H1 (cell line): Measurements from ENCODE around the gene NOC2L. TPM values are rescaled to one million over a fixed set of nuclear protein-coding genes. Genes with fewer than 3 reads are reported as not detected.

Experiments used
- CTCF ChIA-PET: fragments of 300-600 bp; sonication (Branson Sonifier 250); formaldehyde crosslinking; loops from one replicate; lab custom pipeline; 2021; ENCODE audit not compliant: partially characterized antibody; lab: Charles Lee
- POLR2A ChIA-PET: fragments of 300-600 bp; sonication (Branson Sonifier 250); formaldehyde crosslinking; loops from one replicate; lab custom pipeline; 2021; ENCODE audit warnings: inconsistent platforms; ENCODE audit not compliant: partially characterized antibody; lab: Charles Lee
- DNase-seq, 2 experiments: peaks; one replicate each; pipeline versions ENCODE4 v3.0.0 to v3.0.0-alpha.2; 2010 to 2022; ENCODE audit warnings: low spot score in 2 of 2, low read depth in 1 of 2, mixed read lengths in 1 of 2
- FAIRE-seq: peaks from 2 replicates; lab custom pipeline; 2011; peaks lifted over from hg19 to GRCh38; lab: Jason Lieb, UNC
- H2AFZ ChIP-seq: 2 replicates; pipeline ENCODE4 v1.8.1; 2012; ENCODE audit warnings: low read length, inconsistent platforms
- H2AK5ac ChIP-seq: 2 replicates; pipeline ENCODE4 v1.6.1; 2013; ENCODE audit warnings: low read depth, low read length
- H2BK120ac ChIP-seq: replicated peaks from 2 replicates; pipeline ENCODE3; 2013; ENCODE audit warnings: low read depth, low read length, inconsistent platforms
- H2BK12ac ChIP-seq: 2 replicates; pipeline ENCODE4 v1.6.1; 2013; ENCODE audit warnings: low read depth, low read length
- H2BK15ac ChIP-seq: 2 replicates; pipeline ENCODE4 v1.6.1; 2013; ENCODE audit warnings: low read length
- H2BK20ac ChIP-seq: 2 replicates; pipeline ENCODE4 v1.6.1; 2013; ENCODE audit warnings: low read length
- H2BK5ac ChIP-seq: 2 replicates; pipeline ENCODE4 v1.6.1; 2013; ENCODE audit warnings: low read depth, low read length
- H3K14ac ChIP-seq: 2 replicates; pipeline ENCODE4 v1.6.1; 2013; ENCODE audit warnings: inconsistent platforms; ENCODE audit not compliant: insufficient read length
- H3K18ac ChIP-seq: 2 replicates; pipeline ENCODE4 v1.6.1; 2013; ENCODE audit warnings: low read length; ENCODE audit errors: extremely low read depth
- H3K23ac ChIP-seq: 2 replicates; pipeline ENCODE4 v1.6.1; 2013; ENCODE audit warnings: inconsistent platforms; ENCODE audit not compliant: insufficient read length
- H3K23me2 ChIP-seq: 2 replicates; pipeline ENCODE4 v1.6.1; 2013; ENCODE audit warnings: low read depth, low read length
- H3K27ac ChIP-seq: 2 replicates; pipeline ENCODE4 v1.6.1; 2011; ENCODE audit warnings: low read depth, low read length, inconsistent platforms
- H3K27me3 ChIP-seq, 4 experiments: replicated peaks in 1 of 4; 1 replicate in 1 of 4; 2 replicates in 3 of 4; pipeline versions ENCODE4 v1.6.1 to v1.8.1; 2011 to 2013; ENCODE audit warnings: low read length in 3 of 4, mild to moderate bottlenecking in 3 of 4, inconsistent platforms in 2 of 4, mixed read lengths in 2 of 4, moderate library complexity in 1 of 4; ENCODE audit not compliant: control insufficient read depth in 3 of 4, insufficient read depth in 3 of 4; ENCODE audit errors: extremely low read depth in 1 of 4
- H3K36me3 ChIP-seq, 4 experiments: 2 replicates each; pipeline versions ENCODE4 v1.6.1 to v1.8.1; 2011 to 2013; ENCODE audit warnings: mild to moderate bottlenecking in 4 of 4, low read length in 3 of 4, moderate library complexity in 2 of 4, control low read depth in 1 of 4, inconsistent platforms in 1 of 4; ENCODE audit not compliant: insufficient read depth in 4 of 4, control insufficient read depth in 2 of 4
- H3K4ac ChIP-seq: replicated peaks from 2 replicates; pipeline ENCODE3; 2013; ENCODE audit warnings: low read length, low read depth, mixed read lengths, inconsistent platforms; ENCODE audit not compliant: insufficient read length
- H3K4me1 ChIP-seq, 4 experiments: replicated peaks in 1 of 4; 1 replicate in 1 of 4; 2 replicates in 3 of 4; pipeline versions ENCODE4 v1.6.1 to v1.8.1; 2011 to 2013; ENCODE audit warnings: low read length in 3 of 4, inconsistent platforms in 2 of 4, mixed read lengths in 1 of 4; ENCODE audit not compliant: insufficient read depth in 4 of 4, control insufficient read depth in 3 of 4
- H3K4me2 ChIP-seq, 2 experiments: 2 replicates each; pipeline versions ENCODE4 v1.6.1 to v1.8.1; 2011 to 2013; ENCODE audit warnings: low read depth in 2 of 2, low read length in 2 of 2, control low read depth in 1 of 2, inconsistent platforms in 1 of 2, mild to moderate bottlenecking in 1 of 2; ENCODE audit not compliant: insufficient read depth in 1 of 2
- H3K4me3 ChIP-seq, 4 experiments: fragments of 200-600, 300-600 bp in 1 of 4; sonication (generic), shearing (Covaris generic), sonication (Bioruptor Twin) in 1 of 4; 2 replicates each; pipeline versions ENCODE4 v1.5.1 to v1.8.1; 2011 to 2016; ENCODE audit warnings: low read length in 4 of 4, low read depth in 3 of 4, control low read depth in 2 of 4, inconsistent platforms in 2 of 4, mild to moderate bottlenecking in 2 of 4, mixed read lengths in 1 of 4, moderate library complexity in 1 of 4; ENCODE audit not compliant: insufficient read depth in 2 of 4; ENCODE audit errors: extremely low read depth in 1 of 4
- H3K56ac ChIP-seq: replicated peaks from 2 replicates; pipeline ENCODE3; 2013; ENCODE audit warnings: low read depth, mild to moderate bottlenecking, mixed read lengths, low read length, inconsistent platforms; ENCODE audit not compliant: insufficient read length
- H3K79me1 ChIP-seq: 2 replicates; pipeline ENCODE4 v1.6.1; 2013; ENCODE audit warnings: low read depth, low read length, control low read depth
- H3K79me2 ChIP-seq, 2 experiments: 2 replicates each; pipeline versions ENCODE4 v1.6.1 to v1.8.1; 2012 to 2013; ENCODE audit warnings: low read length in 2 of 2, mild to moderate bottlenecking in 2 of 2, inconsistent platforms in 1 of 2; ENCODE audit not compliant: insufficient read depth in 2 of 2, control insufficient read depth in 1 of 2
- H3K9ac ChIP-seq, 4 experiments: replicated peaks in 1 of 4; 1 replicate in 1 of 4; 2 replicates in 3 of 4; pipeline versions ENCODE4 v1.6.1 to v1.8.1; 2011 to 2013; ENCODE audit warnings: low read depth in 3 of 4, low read length in 3 of 4, control low read depth in 2 of 4, mild to moderate bottlenecking in 2 of 4, moderate library complexity in 2 of 4, inconsistent platforms in 1 of 4; ENCODE audit errors: extremely low read depth in 1 of 4
- H3K9me3 ChIP-seq, 2 experiments: 2 replicates each; pipeline versions ENCODE4 v1.6.1 to v1.8.1; 2012 to 2013; ENCODE audit warnings: mild to moderate bottlenecking in 2 of 2, moderate library complexity in 2 of 2, control low read depth in 1 of 2, inconsistent platforms in 1 of 2, low read depth in 1 of 2, low read length in 1 of 2, mixed read lengths in 1 of 2; ENCODE audit not compliant: insufficient read depth in 2 of 2
- H4K20me1 ChIP-seq, 2 experiments: replicated peaks in 1 of 2; 2 replicates each; pipeline versions ENCODE3 to v1.8.1; 2011 to 2013; ENCODE audit warnings: inconsistent platforms in 2 of 2, low read length in 2 of 2, mild to moderate bottlenecking in 1 of 2; ENCODE audit not compliant: insufficient read depth in 2 of 2, control insufficient read depth in 1 of 2
- H4K5ac ChIP-seq: 2 replicates; pipeline ENCODE4 v1.6.1; 2013; ENCODE audit warnings: low read length, low read depth, mixed read lengths, inconsistent platforms; ENCODE audit not compliant: insufficient read length
- H4K8ac ChIP-seq: 2 replicates; pipeline ENCODE4 v1.8.0; 2013; ENCODE audit warnings: mild to moderate bottlenecking, moderate library complexity, low read length, inconsistent platforms; ENCODE audit not compliant: insufficient read depth; ENCODE audit errors: extremely low read depth
- H4K91ac ChIP-seq: replicated peaks from 2 replicates; pipeline ENCODE3; 2013; ENCODE audit warnings: low read length, mixed read lengths, inconsistent platforms; ENCODE audit not compliant: insufficient read length
- HDAC2 ChIP-seq, 2 experiments: fragments of 300-600 bp in 1 of 2; sonication (generic) in 1 of 2; IDR thresholded peaks; 2 replicates each; pipeline ENCODE4 v1.6.1; 2011 to 2012; ENCODE audit warnings: low read depth in 2 of 2, low read length in 2 of 2, mild to moderate bottlenecking in 2 of 2, moderate library complexity in 2 of 2, borderline replicate concordance in 1 of 2, inconsistent platforms in 1 of 2
- POLR2AphosphoS5 ChIP-seq: IDR thresholded peaks from 2 replicates; pipeline ENCODE4 v1.6.1; 2011; ENCODE audit warnings: low read depth, low read length
- RXRA ChIP-seq: IDR thresholded peaks from 2 replicates; pipeline ENCODE4 v1.6.1; 2011; ENCODE audit warnings: low read depth, mild to moderate bottlenecking, low read length, moderate library complexity; ENCODE audit not compliant: insufficient read depth
- WGBS, 2 experiments: shearing (Covaris generic) in 1 of 2; methylation state at CpG; one replicate each; pipeline versions ENCODE4 v1.1.6 to v1.1.7; 2013 to 2015; ENCODE audit warnings: low lambda C conversion rate in 2 of 2, mixed read lengths in 2 of 2, inconsistent platforms in 1 of 2, low coverage in 1 of 2, missing lambda C conversion rate in 1 of 2; ENCODE audit not compliant: insufficient replicate concordance in 2 of 2, insufficient coverage in 1 of 2, insufficient read length in 1 of 2; ENCODE audit errors: extremely low coverage in 1 of 2, missing lambda C conversion rate in 1 of 2; 5-methylcytosine and 5-hydroxymethylcytosine counted together
- polyA plus RNA-seq, 7 experiments: library from polyadenylated mRNA; depleted of rRNA in 3 of 7; stranded (reverse) in 5 of 7; unstranded in 2 of 7; fragments of >200 nt in 5 of 7; fragments of 200-250 nt in 2 of 7; gene quantifications; 1 replicate in 5 of 7; 2 replicates in 1 of 7; 4 replicates in 1 of 7; pipeline versions ENCODE4 v1.2.1 to v1.2.3, GENCODE V29; 2011 to 2013; ENCODE audit warnings: missing spikeins in 2 of 7, mixed read lengths in 2 of 7
- total RNA-seq: library from RNA; stranded (reverse); fragmentation: NEBNext Ultra II Directional; extraction: Animal tissue kit (Norgen Biotek cat#: 25700); gene quantifications from 2 replicates; pipeline ENCODE4 v1.2.1, GENCODE V29; 2021
- TF ChIP-seq, protein P1 (sequence below), 3 experiments: IDR thresholded peaks; 1 replicate in 2 of 3; 2 replicates in 1 of 3; pipeline versions ENCODE4 v1.5.1 to v1.6.1; 2011; ENCODE audit warnings: low read length in 3 of 3, mild to moderate bottlenecking in 3 of 3, inconsistent platforms in 2 of 3, low read depth in 1 of 3, moderate library complexity in 1 of 3; ENCODE audit not compliant: insufficient read depth in 1 of 3; ENCODE audit errors: control extremely low read depth in 1 of 3
- TF ChIP-seq, protein P2 (sequence below): IDR thresholded peaks from 2 replicates; pipeline ENCODE4 v1.6.1; 2012; ENCODE audit warnings: inconsistent platforms

Gene NOC2L
- total and polyA plus RNA-seq, 2 of the 8 experiments (the other 6 are each of a cell fraction or from before 2014, with no cell fraction given): 74.7 to 130 TPM

DNA sequence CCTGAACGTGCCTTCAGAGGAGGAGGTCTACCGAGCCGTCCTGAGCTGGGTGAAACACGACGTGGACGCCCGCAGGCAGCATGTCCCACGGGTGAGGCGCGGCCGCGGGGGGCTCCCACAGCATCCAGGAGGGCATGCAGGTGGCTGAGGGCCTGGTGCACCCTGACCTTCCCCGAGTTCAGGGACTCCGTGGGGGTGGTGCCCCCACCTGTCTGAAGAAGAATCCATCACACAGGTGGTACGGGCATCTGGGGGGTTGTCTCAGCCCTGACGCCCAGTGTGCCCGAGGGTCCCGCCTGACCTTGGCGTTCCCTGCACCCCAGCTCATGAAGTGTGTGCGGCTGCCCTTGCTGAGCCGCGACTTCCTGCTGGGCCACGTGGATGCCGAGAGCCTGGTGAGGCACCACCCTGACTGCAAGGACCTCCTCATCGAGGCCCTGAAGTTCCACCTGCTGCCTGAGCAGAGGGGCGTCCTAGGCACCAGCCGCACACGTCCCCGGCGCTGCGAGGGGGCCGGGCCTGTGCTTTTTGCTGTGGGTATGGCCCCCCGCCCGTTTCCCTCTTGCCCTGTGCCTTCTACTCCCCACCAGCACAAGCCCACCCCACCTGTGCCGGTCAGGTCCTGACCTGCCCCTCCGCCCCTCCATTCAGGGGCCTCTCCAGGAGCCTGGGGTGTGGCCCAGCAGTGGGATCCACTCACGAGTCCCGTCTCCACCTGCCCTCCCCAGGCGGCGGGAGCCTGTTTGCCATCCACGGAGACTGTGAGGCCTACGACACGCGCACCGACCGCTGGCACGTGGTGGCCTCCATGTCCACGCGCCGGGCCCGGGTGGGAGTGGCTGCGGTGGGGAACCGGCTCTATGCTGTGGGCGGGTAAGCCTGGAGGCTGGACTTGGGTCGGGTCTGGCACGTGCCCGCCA, 3.6 kb upstream of the NOC2L start:
- peaks cover 0 to 11% (median 7%) of the 10 kb centered on the region in 4 experiments; a peak in 5 of 7 replicates for H3K4me1 ChIP-seq
- no peak overlapping the region for H3K27ac ChIP-seq
- peaks cover 5 to 31% of the 10 kb centered on the region in 2 experiments for H4K20me1 ChIP-seq
- H4K91ac ChIP-seq: no peak overlapping the region
- H2BK20ac ChIP-seq: no peak overlapping the region
- no peak overlapping the region for H2BK12ac ChIP-seq
- ChIA-PET CTCF (interaction anchor here (1.0 to 2.8 kb wide), 4 partner anchors 11 to 78 kb away, joined by 3 to 9 read pairs (median 6); no protein-coding TSS in a partner anchor), POLR2A (interaction anchor here (1.2 kb wide), 1 partner anchor 8 kb away, joined by 5 read pairs; no protein-coding TSS in a partner anchor)
- H3K27me3 ChIP-seq: peaks cover 12 to 43% (median 33%) of the 10 kb centered on the region in 4 experiments
- H3K23ac ChIP-seq: no peak overlapping the region
- H3K79me2 ChIP-seq: peaks cover 0 to 11% of the 10 kb centered on the region in 2 experiments; a peak in 3 of 4 replicates
- no peak overlapping the region for H3K4me3 ChIP-seq
- H2BK5ac ChIP-seq: no peak overlapping the region
- no peak overlapping the region for H3K14ac ChIP-seq
- WGBS, 2 experiments: 93% methylated on average over 48 of the region's 57 CpGs; no CpG with 5 or more reads in 1 of the 2 experiments
- no peak overlapping the region for H3K9ac ChIP-seq
- H3K9me3 ChIP-seq: no peaks in the 10 kb centered on the region; a peak in 1 of 4 replicates
- no peak overlapping the region for H3K18ac ChIP-seq
- FAIRE-seq: no peak
- no peak for DNase-seq
- no peak overlapping the region for H2BK120ac ChIP-seq
- H3K79me1 ChIP-seq: peaks cover 6% of the 10 kb centered on the region
- H3K56ac ChIP-seq: no peak overlapping the region
- H3K4ac ChIP-seq: no peak overlapping the region
- no peak overlapping the region for H2AK5ac ChIP-seq
- peak overlapping the region; percentile 51; the same call in 1 of the 2 replicates for H4K8ac ChIP-seq
- no peak overlapping the region; a peak in 1 of 4 replicates for H3K4me2 ChIP-seq
- H4K5ac ChIP-seq: no peak overlapping the region
- no peak overlapping the region for H2BK15ac ChIP-seq
- H2AFZ ChIP-seq: no peak overlapping the region
- H3K23me2 ChIP-seq: peaks cover 18% of the 10 kb centered on the region
- peaks cover 0 to 19% (median 10%) of the 10 kb centered on the region in 4 experiments; a peak in 7 of 8 replicates for H3K36me3 ChIP-seq
- TF ChIP-seq, protein P1, sequence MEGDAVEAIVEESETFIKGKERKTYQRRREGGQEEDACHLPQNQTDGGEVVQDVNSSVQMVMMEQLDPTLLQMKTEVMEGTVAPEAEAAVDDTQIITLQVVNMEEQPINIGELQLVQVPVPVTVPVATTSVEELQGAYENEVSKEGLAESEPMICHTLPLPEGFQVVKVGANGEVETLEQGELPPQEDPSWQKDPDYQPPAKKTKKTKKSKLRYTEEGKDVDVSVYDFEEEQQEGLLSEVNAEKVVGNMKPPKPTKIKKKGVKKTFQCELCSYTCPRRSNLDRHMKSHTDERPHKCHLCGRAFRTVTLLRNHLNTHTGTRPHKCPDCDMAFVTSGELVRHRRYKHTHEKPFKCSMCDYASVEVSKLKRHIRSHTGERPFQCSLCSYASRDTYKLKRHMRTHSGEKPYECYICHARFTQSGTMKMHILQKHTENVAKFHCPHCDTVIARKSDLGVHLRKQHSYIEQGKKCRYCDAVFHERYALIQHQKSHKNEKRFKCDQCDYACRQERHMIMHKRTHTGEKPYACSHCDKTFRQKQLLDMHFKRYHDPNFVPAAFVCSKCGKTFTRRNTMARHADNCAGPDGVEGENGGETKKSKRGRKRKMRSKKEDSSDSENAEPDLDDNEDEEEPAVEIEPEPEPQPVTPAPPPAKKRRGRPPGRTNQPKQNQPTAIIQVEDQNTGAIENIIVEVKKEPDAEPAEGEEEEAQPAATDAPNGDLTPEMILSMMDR (IDR thresholded peaks at IDR 0.05; ENCODE audit: control extremely low read depth in 1 of 3, insufficient read depth in 1 of 3, low read depth in 1 of 3, low read length in 3 of 3): no peak
- TF ChIP-seq, protein P2, sequence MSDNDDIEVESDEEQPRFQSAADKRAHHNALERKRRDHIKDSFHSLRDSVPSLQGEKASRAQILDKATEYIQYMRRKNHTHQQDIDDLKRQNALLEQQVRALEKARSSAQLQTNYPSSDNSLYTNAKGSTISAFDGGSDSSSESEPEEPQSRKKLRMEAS: no peak
- TF ChIP-seq RXRA (no peak), HDAC2 (IDR thresholded peaks at IDR 0.05; ENCODE audit: borderline replicate concordance in 1 of 2, low read depth in 2 of 2, low read length in 2 of 2) (no peak), POLR2AphosphoS5 (no peak)
